ENCODE results near the gene EMP1.

The EMP1 gene

GRCh38 chr12:13198241-13198640, 1.7 kb downstream of the EMP1 start:
- FAIRE-seq = no peak

GRCh38 chr12:13198876-13199275, 2.4 kb downstream of the EMP1 start:
- no peak for FAIRE-seq

DNA sequence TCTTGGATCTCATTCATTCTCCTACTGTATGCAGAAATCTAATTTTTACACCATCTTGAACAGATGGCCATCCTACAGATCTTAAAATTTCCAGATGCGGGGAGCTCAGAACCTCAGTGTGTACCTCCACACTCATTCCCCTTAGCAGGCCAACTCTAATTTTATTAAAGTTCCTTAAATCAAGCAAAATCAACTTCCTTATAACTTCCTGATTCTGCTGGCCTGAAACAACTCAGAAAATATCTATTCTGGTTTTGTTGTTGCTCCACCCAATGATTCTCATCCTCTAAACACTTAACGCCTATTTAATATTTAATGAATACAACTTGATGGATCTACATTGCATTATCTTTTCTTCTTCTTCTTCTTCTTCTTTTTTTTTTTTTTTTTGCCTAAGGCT, 3.1 kb downstream of the EMP1 start:
- peak; percentile 42 for FAIRE-seq

DNA sequence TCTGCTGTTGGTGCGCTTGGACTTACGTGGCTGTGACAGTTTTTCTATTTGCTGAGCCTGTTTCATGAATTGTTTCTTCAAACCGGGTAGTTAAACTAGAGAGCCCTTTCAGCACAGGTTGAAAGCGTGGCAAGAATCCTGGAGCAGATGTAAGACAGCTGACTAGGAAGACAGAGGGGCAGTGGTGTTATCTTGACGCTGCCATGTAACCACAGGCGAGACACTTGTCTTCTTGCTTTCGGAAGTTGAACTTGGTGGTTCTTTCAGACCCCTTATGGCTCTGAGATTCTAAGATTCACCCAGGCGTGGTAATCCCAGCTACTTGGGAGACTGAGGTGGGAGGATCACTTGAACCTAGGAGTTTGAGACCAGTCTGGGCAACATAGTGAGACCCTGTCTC, 4.3 kb downstream of the EMP1 start:
- no peak for FAIRE-seq

DNA sequence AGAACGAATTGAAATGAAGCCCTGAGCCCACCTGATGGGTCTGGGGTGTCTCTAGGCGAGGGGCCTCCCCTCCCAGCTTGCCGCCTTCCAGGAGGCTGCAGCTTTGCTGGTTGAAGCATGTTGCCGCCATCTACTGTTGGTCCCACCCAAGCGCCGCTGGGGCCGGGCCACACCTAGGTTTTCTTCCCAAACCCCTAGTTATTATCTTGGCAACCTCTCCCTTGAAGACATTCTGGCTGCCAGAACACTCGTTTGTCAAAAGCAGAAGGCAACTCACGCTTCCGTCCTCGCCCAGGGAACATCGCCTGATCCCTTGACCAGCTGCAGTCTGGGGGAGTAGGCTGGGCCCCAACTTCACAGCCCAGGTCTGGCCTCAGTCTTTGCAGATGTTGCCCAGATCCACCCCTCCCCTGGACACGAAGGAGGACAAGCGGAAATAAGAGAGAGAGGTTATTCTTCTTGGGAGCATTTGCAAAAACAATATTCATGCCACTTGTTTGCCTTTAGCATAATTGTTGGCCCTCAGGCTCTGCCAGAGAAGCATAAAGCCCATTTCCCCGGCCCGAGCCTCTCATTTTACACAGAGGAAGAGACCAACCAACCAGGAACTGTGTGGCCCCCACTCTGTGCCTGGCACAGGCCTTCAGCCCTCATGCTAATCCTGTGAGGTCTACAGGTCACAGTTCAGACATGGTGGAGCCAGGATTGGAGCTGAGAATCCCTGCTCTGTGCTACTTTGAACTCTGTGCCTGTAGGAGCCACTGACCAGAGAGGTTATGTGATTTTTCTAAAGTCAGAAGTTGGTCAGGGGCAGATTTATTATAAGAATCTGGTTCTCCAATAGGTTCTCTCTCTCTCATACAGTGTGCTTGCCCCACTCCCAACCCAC, 6.8 kb downstream of the EMP1 start:
- FAIRE-seq = peak; percentile 88

GRCh38 chr12:13204428-13204827, 7.9 kb downstream of the EMP1 start:
- FAIRE-seq = peak; percentile 55

DNA sequence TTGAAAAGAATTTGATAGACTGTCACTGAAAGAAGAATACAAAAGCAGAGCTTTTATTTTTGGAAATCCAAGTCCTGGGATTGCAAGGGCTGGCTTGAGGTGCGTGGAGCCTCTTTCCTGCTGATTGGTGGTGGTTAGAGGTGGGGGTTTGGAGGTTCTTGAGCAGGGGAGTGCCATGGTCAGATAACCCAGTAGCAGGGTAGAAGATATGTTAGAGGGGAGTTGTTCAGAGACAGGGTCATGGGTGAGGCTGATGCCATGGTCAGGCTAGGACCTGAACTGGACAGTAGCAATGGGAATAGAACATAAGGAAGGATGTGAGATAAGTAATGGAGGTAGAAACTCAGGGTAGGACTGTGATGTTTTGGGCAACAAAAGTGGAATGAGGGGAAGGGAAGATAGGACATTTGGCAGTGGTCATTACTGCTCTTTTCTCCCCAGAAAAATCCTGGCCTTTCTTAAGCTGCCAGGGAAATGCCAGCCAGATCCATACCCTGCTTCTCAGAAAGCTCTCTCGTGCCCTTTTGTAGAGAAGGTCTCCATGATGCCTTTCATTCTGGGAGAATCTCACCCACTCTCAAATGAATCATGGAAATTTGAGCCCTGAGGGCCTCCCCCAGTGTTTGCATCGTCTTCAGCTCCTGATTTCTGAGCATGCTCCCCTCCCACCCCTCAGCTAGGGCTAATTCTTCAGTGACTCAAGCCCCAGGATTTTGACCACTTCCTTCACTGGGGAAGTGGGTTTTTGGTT, 9.5 kb downstream of the EMP1 start:
- FAIRE-seq = peak; percentile 88

DNA sequence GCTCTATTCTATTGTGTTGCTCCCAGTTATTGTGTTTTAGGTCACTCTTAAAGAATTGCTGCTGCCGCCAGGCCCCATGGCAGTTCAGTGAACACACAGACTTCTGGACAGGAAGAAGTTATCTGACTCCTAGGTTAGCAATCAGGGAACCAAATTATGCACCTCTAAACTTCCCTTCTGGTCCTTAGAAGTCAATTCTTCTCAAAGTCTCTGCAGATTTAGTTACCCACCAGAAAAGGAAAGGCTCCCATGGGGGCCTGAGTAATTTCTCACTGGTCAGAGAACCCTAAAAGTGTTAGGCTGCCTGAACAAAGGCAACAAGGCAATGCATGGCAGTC, 10.0 kb downstream of the EMP1 start:
- FAIRE-seq = no peak

DNA sequence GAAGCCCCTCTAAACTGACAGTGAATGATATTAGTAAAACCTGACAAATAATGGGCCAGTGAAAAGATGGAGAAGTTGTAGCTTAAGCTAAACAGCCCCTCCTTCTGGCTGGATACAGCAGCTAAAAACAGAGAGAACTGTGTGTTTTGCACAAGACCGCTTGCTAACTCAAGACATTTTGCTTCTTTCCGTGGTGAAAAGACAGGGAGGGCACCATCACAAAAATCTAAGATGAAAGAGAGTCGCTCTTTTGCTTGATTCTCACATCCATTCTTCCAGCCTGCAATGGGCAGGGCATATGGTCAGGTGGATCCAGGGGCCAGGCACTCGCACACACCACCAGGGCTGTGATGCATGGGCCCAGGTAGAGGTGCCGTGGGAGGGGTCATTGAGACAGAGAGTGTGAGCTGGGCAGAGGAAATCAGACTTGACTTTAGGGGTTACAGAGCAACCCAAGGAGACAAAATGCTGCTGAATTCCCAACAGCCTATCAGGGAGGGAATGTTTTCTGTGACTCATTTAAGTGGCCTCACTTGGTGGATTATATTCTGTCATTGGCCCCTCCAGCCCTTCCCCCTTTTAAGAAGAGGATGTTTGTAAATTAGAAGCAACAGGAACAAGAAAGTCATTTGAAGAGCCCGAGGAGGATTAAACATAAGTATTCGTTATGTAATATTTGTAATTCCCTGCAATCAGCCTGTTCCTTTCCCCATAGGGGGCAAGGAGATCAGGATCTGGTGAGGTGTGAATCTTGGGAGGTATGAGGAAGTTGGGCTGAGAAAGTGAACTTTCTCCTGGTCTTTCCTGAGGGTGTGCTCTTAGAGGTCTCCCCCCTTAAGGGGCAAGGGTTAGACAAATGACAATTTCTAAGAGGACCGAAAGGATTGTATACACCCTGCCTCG, 12.3 kb downstream of the EMP1 start:
- peak; percentile 95 for FAIRE-seq

DNA sequence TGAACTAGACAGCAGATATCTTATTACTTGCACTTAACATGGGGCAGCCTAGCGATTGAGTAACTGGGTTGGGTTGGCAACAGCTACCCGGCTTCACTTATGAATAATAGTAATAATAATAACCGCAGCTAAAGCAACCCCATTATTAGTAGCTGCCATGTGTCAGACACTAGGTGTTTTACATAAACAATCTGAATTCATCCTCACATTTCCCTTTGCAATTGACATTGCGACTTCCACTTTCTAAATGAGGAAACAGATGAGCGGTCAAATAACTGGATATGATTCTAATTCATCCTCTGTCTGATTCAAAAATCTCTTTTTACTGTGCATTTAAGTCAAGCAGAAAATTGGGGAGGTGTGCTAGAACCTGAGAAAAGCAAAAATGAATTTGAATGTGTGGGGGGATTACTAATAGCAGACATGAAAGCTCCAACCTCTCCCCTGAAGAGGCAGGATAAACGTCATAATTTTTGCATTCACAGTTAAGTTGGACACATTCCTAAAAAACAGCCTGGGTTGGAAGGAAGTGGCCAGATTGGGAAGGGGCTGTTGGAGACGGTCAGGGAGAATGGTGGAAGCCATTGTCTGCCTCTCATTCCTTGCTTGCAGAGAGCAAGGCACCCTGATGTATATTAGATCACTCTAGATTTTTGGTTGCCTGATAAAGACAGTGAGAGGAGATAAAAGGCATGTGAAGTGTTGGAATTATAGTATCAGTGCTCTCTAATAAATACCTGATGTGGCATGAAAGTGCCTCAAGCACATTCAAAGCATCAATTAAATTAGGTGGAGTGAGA, 13.1 kb downstream of the EMP1 start:
- no peak for FAIRE-seq

- FAIRE-seq = peak; percentile 85
Measured at GRCh38 chr12:13210236-13211190, 14.0 kb downstream of the EMP1 start.

DNA sequence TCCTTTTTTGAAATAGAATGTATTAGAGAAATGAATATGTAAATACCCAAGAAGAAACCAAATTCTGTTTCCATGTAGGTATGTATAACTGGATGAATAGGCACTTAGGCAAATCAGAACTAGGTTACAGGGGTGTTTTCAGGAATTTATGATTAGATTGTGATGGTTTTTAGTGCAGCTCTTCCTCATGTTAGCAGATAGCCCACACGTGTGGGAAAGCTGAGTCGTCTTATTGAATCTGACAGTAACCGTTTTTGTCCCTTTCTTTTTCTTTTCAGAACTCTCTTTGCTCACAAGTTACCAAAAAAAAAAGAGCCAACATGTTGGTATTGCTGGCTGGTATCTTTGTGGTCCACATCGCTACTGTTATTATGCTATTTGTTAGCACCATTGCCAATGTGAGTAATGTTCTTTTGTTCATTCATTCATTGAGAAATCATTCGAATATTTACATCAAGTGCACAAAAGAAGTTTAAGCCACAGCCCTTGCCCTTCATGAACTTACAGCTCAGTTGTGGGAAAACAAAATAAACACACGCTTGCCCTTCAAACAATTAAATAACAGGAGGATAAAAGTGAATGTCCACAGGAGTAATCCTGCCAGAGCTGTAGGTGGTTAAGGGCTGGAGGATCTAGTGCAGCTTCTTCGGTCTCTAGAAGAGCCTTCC, 14.8 kb downstream of the EMP1 start:
- no peak for FAIRE-seq

DNA sequence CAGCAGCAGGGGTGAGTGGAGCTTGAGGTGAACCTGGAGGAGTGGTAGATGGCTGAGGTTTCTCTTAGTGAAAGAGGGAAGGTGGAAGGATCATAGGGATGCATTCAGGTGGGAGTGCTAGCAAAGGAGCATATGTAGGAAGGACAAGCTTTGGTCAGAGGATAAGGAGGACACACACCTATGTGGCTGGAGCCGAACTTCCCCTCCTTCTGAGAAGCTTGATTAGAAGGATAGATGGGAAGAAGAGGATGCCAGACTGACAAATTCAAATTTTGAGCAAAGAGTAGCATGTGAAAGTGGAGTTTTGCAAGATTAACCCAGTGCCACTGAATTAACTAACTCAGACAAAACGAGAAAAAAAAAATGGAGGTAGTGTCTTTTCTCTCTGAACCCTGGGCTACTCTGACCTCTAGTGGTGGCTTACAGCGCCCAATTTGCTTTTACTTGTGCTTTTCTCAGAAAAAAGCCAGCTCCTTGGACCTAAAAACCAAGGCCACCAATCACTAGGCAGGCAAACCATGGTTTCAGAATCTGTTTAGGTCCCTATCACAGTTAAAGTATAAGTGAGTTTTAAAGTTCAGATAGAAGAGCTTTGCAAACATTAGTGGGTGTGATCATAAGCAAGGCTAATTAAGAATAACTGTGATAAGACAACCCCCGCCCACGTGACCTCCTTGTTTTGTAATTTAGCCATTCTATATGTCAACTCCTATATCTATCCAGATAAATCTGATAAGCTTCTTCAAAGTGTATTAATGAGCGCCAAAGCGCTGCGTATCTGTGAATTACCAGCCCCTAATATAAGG, 15.5 kb downstream of the EMP1 start:
- FAIRE-seq = peak; percentile 94

DNA sequence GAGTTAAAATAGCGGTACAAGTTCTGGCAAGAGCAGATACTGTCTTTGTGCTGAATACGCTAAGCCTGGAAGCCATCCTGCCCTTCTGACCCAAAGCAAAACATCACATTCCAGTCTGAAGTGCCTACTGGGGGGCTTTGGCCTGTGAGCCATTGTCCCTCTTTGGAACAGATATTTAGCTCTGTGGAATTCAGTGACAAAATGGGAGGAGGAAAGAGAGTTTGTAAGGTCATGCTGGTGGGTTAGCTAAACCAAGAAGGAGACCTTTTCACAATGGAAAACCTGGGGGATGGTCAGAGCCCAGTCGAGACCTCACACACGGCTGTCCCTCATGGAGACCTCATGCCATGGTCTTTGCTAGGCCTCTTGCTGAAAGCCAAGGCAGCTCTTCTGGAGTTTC, 18.5 kb downstream of the EMP1 start:
- FAIRE-seq = no peak

- FAIRE-seq = no peak
Measured at GRCh38 chr12:13218641-13219040, 22.1 kb downstream of the EMP1 start.

DNA sequence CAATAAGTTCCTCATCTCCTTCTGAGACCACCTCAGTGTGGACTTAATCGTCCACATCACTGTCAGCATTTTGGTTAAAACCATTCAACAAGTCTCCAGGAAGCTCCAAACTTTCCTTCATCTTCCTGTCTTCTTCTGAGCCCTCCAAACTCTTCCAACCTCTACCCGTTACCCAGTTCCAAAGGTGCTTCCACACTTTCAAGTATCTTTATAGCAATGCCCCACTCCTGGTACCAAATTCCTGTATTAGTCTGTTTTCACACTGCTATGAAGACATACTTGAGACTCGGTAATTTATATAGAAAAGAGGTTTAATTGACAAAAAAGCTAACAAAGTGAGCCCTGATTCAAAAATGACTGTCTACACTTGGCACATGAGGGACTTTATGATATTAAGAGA, 22.8 kb downstream of the EMP1 start:
- no peak for FAIRE-seq

GRCh38 chr12:13220838-13221237, 24.3 kb downstream of the EMP1 start:
- FAIRE-seq = no peak

DNA sequence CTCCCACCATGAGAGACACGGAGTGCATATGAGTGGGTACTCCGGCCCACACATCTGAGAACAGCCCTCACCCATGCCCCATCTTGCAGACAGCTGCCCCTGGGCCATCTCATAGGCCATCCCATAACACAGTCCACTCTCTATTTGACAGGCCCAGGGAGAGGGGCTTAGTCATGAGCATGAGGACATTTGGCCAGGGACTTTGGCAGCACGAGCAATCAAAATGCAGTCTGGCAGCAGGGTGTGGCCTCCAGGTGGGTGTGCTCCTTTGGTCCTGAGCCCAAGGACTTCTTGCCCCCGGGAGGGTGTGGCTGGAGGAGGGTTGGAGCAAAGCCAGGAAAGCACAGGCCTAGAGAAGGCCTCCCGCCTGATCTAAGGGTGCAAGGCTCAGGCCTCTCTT, 25.6 kb downstream of the EMP1 start:
- FAIRE-seq = no peak

GRCh38 chr12:13223179-13223804, 26.8 kb downstream of the EMP1 start:
- FAIRE-seq = no peak
